Activated T-cell treated with anti-CD3 and anti-CD28 coated beads, Interleukin-2, amount 50 U/mL, for 4 hours (primary cell): ENCODE results near the gene HRK. TPM values are rescaled to one million over a fixed set of nuclear protein-coding genes. Genes with fewer than 3 reads are reported as not detected.

Source experiments
- ATAC-seq, 2 donors: fragments of 200-7000 bp; cut with Tn5 transposase; one replicate each; pipeline ENCODE4 v1.10.0; 2021
- DNase-seq: peaks from one replicate; pipeline ENCODE4 v3.0.0-alpha.2; 2020
- H3K27me3 Mint-ChIP-seq: one replicate; pipeline ENCODE4 v1.8.0; 2021; ENCODE audit warnings: low read depth, mixed read lengths
- H3K36me3 Mint-ChIP-seq: one replicate; pipeline ENCODE4 v1.8.0; 2022; ENCODE audit warnings: mixed read lengths; ENCODE audit not compliant: insufficient read depth
- H3K4me1 Mint-ChIP-seq: one replicate; pipeline ENCODE4 v1.8.0; 2021; ENCODE audit warnings: low read depth, mixed read lengths
- H3K4me3 Mint-ChIP-seq: one replicate; pipeline ENCODE4 v1.8.0; 2021; ENCODE audit warnings: mild to moderate bottlenecking, moderate library complexity, mixed read lengths
- H3K9me3 Mint-ChIP-seq: one replicate; pipeline ENCODE4 v1.8.0; 2021; ENCODE audit warnings: mixed read lengths
- total RNA-seq, 3 donors: library from RNA; stranded (reverse); gene quantifications; one replicate each; pipeline ENCODE4 v1.2.1, GENCODE V29; 2021

The HRK gene
- total RNA-seq, 3 donors from 2014 or later, result not detected

- Mint-ChIP-seq H3K4me1 (no peaks in the 10 kb centered on the region), H3K4me3 (no peak overlapping the region), H3K27me3 (no peaks in the 10 kb centered on the region), H3K36me3 (no peaks in the 10 kb centered on the region), H3K9me3 (no peaks in the 10 kb centered on the region)
- ATAC-seq (no peak), DNase-seq (no peak)
Observed at GRCh38 chr12:116807546-116807945, 73.7 kb downstream of the HRK start.

GRCh38 chr12:116806845-116807440 is 74.3 kb downstream of the HRK start:
- no peaks in the 10 kb centered on the region for H3K4me1 Mint-ChIP-seq
- no peak overlapping the region for H3K4me3 Mint-ChIP-seq
- H3K36me3 Mint-ChIP-seq, result no peaks in the 10 kb centered on the region
- no peak for ATAC-seq
- no peaks in the 10 kb centered on the region for H3K27me3 Mint-ChIP-seq
- DNase-seq, result no peak
- H3K9me3 Mint-ChIP-seq, result no peaks in the 10 kb centered on the region

Other genes starting within 250 kb of the HRK start
- 10 to 100 TPM; 44.0 to 45.0 (median 44.3) TPM for gene SPRING1, start 143.4 kb downstream of the HRK start, total RNA-seq
- 10 to 100 TPM in 1 of 3 donors, 1 to 10 TPM in 2; 7.4 to 10.5 (median 8.3) TPM for gene RNFT2, start 143.1 kb downstream of the HRK start, total RNA-seq
- 1 to 10 TPM; 5.6 to 8.3 (median 5.9) TPM for gene FBXW8, start 29.5 kb upstream of the HRK start, total RNA-seq
- 10 to 100 TPM; 18.7 to 27.6 (median 26.6) TPM for gene TESC, start 218.0 kb upstream of the HRK start, total RNA-seq